ENCODE data around the gene TMEM80.

Gene TMEM80

GRCh38 chr11:701741-702461, 6.3 kb downstream of the TMEM80 start:
- Mint-ChIP-seq H3K27ac (no peak overlapping the region), H3K9me3 (no peaks in the 10 kb centered on the region), H3K27me3 (no peaks in the 10 kb centered on the region), H3K4me1 (peaks cover 19% of the 10 kb centered on the region), H3K36me3 (ENCODE audit: low read depth) (peaks cover 2% of the 10 kb centered on the region), H3K4me3 (no peak overlapping the region)
- DNase-seq, result no peak
- ATAC-seq, result no peak

DNA sequence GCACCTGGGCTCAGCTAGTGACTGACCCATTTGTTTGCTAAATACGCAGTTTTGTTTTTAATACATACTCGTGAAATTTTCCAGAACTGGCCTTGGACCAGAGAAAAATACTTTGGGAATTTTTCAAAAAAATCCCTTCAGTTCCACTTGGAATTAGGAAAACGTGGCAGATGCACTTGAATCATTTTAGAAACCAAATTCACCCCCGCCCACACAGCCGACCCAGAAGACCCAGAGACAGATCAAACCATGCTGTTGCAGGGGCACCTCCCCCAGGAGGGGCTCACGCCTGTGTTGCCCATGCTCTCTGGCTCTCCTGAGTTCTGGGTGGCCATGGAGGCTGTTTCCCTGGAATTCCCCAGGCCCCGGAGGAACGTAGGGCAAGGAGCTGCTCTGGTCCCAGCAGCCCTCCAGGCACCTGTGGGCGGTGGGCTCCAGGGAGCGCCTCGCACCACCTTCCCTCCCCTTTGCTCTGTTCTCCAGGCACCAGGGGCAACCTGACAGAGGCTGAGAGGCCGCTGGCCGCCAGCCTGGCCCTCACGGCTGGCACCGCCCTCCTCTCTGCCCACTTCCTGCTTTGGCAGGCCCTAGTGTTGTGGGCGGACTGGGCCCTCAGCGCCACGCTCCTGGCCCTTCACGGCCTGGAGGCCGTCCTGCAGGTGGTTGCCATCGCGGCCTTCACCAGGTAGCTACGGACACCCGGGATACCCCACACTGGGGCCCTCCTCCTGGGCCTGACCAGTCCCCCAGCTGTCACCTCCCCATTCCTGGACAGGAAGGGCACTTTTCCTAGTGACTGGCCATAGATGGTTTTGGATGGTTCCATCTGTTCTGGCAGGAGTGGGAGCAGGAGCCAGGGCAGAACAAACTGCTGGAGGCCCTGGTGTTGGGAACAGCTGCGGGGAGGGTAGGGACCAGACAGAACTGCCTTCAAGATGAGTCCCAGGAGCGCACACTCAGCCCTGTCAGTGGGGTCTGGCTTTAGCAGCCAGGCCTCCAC, 7.1 kb downstream of the TMEM80 start:
- H3K36me3 Mint-ChIP-seq (ENCODE audit: low read depth), result peaks cover 2% of the 10 kb centered on the region
- DNase-seq, result no peak
- no peaks in the 10 kb centered on the region for H3K9me3 Mint-ChIP-seq
- H3K4me3 Mint-ChIP-seq, result no peak overlapping the region
- peaks cover 11% of the 10 kb centered on the region for H3K4me1 Mint-ChIP-seq
- peaks cover 6% of the 10 kb centered on the region for H3K27me3 Mint-ChIP-seq
- H3K27ac Mint-ChIP-seq, result no peak overlapping the region
- ATAC-seq, result no peak

GRCh38 chr11:703506-703905, 7.9 kb downstream of the TMEM80 start:
- H3K27ac Mint-ChIP-seq, result no peak overlapping the region
- peaks cover 3% of the 10 kb centered on the region for H3K4me1 Mint-ChIP-seq
- DNase-seq (no peak), ATAC-seq (no peak)
- peaks cover 2% of the 10 kb centered on the region for H3K36me3 Mint-ChIP-seq (ENCODE audit: low read depth)
- no peak overlapping the region for H3K4me3 Mint-ChIP-seq
- peaks cover 12% of the 10 kb centered on the region for H3K27me3 Mint-ChIP-seq
- H3K9me3 Mint-ChIP-seq, result no peaks in the 10 kb centered on the region

GRCh38 chr11:704228-704674, 8.6 kb downstream of the TMEM80 start:
- Mint-ChIP-seq H3K4me1 (peaks cover 3% of the 10 kb centered on the region), H3K36me3 (ENCODE audit: low read depth) (peaks cover 2% of the 10 kb centered on the region), H3K27ac (no peak overlapping the region), H3K4me3 (no peak overlapping the region), H3K27me3 (peaks cover 12% of the 10 kb centered on the region), H3K9me3 (no peaks in the 10 kb centered on the region)
- no peak for DNase-seq
- no peak for ATAC-seq

- Mint-ChIP-seq H3K4me3 (no peak overlapping the region), H3K4me1 (peaks cover 3% of the 10 kb centered on the region), H3K27ac (no peak overlapping the region), H3K36me3 (ENCODE audit: low read depth) (peaks cover 2% of the 10 kb centered on the region), H3K9me3 (no peaks in the 10 kb centered on the region), H3K27me3 (peaks cover 12% of the 10 kb centered on the region)
- DNase-seq (no peak), ATAC-seq (no peak)
Observed at GRCh38 chr11:704781-705645, 9.4 kb downstream of the TMEM80 start.

- H3K4me3 Mint-ChIP-seq, result no peak within 1 kb of the TSS
- H3K27ac Mint-ChIP-seq, result no peak within 1 kb of the TSS
- H3K27me3 Mint-ChIP-seq, result peaks cover 17% of the 10 kb centered on the region
- no peaks in the 10 kb centered on the region for H3K9me3 Mint-ChIP-seq
- DNase-seq, result no peak
- H3K4me1 Mint-ChIP-seq, result peaks cover 6% of the 10 kb centered on the region
- ATAC-seq, result peak; percentile 33
- peaks cover 2% of the 10 kb centered on the region for H3K36me3 Mint-ChIP-seq (ENCODE audit: low read depth)
Observed at GRCh38 chr11:705646-706438, 10.2 kb downstream of the TMEM80 start, which contains the start of gene EPS8L2. Gene EPS8L2 (plus strand): TSS chr11:706231. CDS start chr11:709408, 3,177 bp downstream.

- Mint-ChIP-seq H3K9me3 (no peaks in the 10 kb centered on the region), H3K4me1 (peaks cover 6% of the 10 kb centered on the region), H3K27ac (no peak overlapping the region), H3K4me3 (no peak overlapping the region), H3K27me3 (peaks cover 24% of the 10 kb centered on the region), H3K36me3 (ENCODE audit: low read depth) (no peaks in the 10 kb centered on the region)
- DNase-seq (no peak), ATAC-seq (peak; percentile 8)
Observed at GRCh38 chr11:706439-706956, 10.9 kb downstream of the TMEM80 start.

DNA sequence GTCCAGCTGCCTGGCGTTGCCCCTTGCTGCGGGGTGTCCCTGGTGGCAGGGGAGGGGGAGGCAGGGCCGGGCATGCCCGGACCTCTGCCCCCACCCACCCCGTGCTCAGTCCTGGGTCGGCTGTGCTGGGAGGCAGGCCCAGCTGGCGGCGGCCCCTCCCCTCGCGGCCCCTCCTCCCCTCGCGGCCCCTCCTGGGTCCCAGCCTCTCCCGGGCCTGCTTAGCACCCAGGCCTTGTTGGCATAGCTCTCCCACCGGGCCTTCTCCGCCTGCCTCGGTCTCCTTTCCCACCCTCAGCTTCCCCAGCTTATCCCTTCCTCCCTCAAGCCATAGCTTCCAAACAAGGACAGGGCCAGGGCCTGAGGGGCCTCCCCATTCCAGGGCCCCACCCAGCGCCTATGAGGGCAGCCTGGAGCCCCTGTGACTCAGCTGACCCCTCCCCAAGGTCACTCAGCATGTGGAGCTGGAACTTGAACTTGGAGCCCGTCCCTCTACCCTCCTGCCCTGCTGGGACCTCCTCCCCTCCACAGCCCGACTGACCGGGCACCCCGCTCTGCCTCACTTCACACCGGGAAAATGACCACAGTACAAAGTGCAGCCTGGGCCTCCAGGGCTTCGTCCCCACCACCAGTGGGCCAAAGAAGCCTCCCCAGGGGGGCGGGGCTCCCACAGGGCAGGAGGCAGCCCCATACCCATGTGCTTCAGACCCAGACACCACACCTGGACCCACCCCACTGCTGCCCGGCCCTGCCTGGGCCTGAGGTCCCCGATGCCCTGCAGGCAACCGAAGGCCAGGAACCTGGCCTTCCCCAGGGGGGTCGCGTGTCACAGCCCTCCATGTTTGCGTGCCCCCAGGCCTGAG, 11.6 kb downstream of the TMEM80 start:
- DNase-seq (no peak), ATAC-seq (no peak)
- Mint-ChIP-seq H3K4me1 (peaks cover 6% of the 10 kb centered on the region), H3K36me3 (ENCODE audit: low read depth) (no peaks in the 10 kb centered on the region), H3K27me3 (peaks cover 24% of the 10 kb centered on the region), H3K4me3 (no peak overlapping the region), H3K9me3 (no peaks in the 10 kb centered on the region), H3K27ac (no peak overlapping the region)

DNA sequence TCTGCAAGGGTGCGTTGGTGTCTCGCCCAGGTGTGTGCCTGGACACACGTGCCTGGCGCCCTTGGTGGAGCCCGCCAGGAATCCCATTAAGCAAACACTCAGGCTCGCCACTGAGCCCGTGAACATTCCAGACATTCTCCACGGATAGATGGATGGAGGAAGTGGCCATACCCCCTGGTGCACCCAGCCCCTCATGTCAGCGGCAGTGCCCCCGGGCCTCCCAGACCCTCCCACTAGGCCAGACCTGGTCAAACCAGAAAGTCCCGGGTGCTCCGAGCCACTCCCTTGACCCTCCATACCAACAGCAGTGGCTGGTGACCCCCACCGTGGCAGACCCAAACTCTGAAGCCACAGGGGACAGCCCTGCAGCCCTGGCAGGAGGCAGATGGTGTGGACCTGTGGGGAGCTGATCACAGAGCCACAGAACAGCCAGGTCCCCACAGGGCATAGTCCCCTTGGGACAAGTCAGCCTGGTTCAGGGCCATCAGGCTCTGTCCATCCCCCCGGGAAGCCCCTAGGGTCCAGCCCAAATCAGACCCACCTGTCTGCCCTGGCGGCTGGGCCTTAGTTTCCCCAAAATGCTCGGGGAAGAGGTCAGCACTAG, 12.3 kb downstream of the TMEM80 start:
- peaks cover 6% of the 10 kb centered on the region for H3K4me1 Mint-ChIP-seq
- DNase-seq (no peak), ATAC-seq (no peak)
- H3K27me3 Mint-ChIP-seq, result peaks cover 24% of the 10 kb centered on the region
- no peaks in the 10 kb centered on the region for H3K9me3 Mint-ChIP-seq
- no peaks in the 10 kb centered on the region for H3K36me3 Mint-ChIP-seq (ENCODE audit: low read depth)
- no peak overlapping the region for H3K4me3 Mint-ChIP-seq
- no peak overlapping the region for H3K27ac Mint-ChIP-seq

DNA sequence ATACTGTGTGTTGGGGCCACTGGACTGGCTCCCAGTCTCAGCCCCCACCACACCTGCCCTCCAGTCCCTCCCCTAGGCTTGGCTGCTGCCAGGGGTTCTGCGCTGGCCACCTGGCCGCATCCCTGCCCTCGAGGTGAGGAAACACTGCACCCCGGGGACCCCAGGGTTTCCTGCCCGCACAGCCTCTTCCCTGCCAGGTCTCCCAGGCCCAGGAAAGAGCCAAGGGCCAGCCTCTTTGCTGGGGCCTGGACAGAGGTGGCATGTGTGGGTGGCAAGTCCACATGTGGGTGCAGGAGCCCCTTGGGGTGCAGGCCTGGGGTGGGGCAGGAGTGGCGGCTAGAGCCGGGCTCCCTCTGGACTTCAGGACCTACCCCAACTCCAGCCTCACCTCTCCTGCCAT, 12.9 kb downstream of the TMEM80 start:
- no peak overlapping the region for H3K27ac Mint-ChIP-seq
- DNase-seq (no peak), ATAC-seq (no peak)
- peaks cover 6% of the 10 kb centered on the region for H3K4me1 Mint-ChIP-seq
- no peaks in the 10 kb centered on the region for H3K9me3 Mint-ChIP-seq
- H3K36me3 Mint-ChIP-seq (ENCODE audit: low read depth), result no peaks in the 10 kb centered on the region
- H3K27me3 Mint-ChIP-seq, result peaks cover 24% of the 10 kb centered on the region
- no peak overlapping the region for H3K4me3 Mint-ChIP-seq

GRCh38 chr11:709109-709997, 13.7 kb downstream of the TMEM80 start:
- ATAC-seq (no peak), DNase-seq (no peak)
- Mint-ChIP-seq H3K36me3 (ENCODE audit: low read depth) (no peaks in the 10 kb centered on the region), H3K27me3 (peaks cover 24% of the 10 kb centered on the region), H3K27ac (no peak overlapping the region), H3K4me1 (peaks cover 6% of the 10 kb centered on the region), H3K9me3 (no peaks in the 10 kb centered on the region), H3K4me3 (no peak overlapping the region)

DNA sequence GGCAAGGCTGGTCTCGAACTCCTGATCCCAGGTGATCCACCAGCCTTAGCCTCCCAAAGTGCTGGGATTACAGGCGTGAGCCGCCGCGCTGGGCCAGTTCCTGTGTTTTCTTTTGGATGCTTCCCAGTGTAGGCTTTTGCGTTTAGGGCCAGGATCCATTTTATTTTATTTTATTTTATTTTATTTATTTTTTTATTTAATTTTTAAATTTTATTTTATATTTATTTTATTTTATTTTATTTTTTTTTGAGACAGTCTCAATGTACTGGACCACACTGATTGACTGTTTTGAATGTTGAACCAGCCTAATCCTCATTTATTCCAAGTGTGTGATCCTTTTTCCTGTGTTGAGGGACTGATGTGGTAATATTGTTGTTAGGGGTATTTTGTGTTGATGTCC, 18.8 kb downstream of the TMEM80 start:
- peaks cover 1% of the 10 kb centered on the region for H3K36me3 Mint-ChIP-seq (ENCODE audit: low read depth)
- H3K4me1 Mint-ChIP-seq, result peaks cover 2% of the 10 kb centered on the region
- peaks cover 23% of the 10 kb centered on the region for H3K27me3 Mint-ChIP-seq
- DNase-seq (no peak), ATAC-seq (no peak)
- H3K4me3 Mint-ChIP-seq, result no peak overlapping the region
- no peak overlapping the region for H3K27ac Mint-ChIP-seq
- no peaks in the 10 kb centered on the region for H3K9me3 Mint-ChIP-seq
